ENCODE results near the gene CLEC11A.

Gene CLEC11A

GRCh38 chr19:50705422-50706019 is 17.6 kb upstream of the CLEC11A start:
- DNase-seq, result peak; percentile 82

- DNase-seq, result no peak
Observed at GRCh38 chr19:50706387-50706786, 16.8 kb upstream of the CLEC11A start.

DNA sequence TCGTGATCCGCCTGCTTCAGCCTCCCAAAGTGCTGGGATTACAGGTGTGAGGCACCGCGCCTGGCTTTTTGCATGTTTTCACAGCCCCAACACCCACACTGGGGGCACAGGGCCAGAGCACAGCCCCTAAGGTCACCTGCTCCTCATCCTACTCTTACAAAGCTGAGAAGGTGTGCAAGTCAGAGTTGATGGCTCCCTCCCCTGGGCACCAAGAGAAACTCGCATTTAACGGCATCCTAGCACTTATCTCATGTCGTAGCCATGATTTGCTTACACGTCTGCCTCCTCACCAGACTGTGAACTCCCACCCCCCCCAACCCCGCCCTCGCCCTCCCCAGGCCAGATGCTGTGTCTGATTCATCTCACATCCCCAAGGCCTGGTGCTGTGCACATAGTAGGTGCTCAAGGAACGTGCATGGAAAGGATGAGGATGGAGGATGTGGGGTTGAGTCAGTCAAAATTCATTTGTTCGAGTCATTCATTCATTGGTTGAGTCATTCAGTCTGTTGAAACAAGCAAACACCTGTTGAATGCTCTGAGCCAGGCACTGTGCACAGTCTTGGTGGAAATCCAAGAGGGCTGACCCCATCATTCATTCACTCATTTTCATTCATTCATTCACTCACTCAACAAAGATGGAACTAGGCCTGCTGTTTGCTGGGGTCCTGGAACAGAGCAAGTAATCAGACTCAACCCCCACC is 14.8 kb upstream of the CLEC11A start:
- no peak for DNase-seq

- DNase-seq, result no peak
Observed at GRCh38 chr19:50710094-50710493, 13.1 kb upstream of the CLEC11A start.

GRCh38 chr19:50710612-50711011 is 12.6 kb upstream of the CLEC11A start:
- no peak for DNase-seq

DNA sequence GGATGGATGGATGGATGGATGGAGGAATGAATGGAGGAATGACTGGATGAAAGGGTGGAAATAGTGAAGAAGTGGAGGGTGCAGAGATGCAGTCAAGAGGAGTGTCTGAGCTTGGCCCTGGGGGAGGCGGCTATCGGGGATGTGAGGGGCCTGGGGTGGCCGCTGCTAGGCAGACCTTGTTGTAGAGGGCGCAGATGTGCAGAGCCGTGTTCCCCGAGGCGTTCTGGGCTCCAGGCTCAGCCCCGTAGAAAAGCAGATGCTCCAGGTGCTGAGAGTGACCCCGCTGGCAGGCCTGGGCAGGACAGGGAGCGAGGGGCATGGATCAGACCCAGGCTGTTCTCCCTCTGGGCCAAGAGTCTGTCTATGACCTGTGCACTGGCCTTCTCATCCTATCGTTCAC is 12.0 kb upstream of the CLEC11A start:
- no peak for DNase-seq

DNA sequence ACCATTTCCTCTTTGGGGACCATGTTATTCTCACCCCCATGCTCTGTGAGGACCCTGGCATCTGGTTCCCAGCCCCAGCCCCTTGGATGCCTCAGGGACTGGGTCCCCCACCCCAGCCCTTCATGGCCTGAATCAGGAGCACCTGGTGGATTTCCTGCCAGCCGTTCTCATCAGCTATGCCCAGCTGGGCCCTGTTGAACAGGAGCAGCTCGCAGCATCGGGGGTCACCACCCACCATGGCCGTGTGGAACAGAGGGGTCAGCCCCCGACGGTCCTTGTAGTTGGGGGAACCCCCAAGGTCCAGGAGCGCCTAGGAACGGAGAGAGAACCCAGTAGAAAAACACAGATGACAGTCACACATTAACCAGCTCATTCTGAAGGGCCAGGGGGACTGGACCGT is 11.4 kb upstream of the CLEC11A start:
- no peak for DNase-seq

GRCh38 chr19:50712833-50713232 is 10.3 kb upstream of the CLEC11A start:
- no peak for DNase-seq

- no peak for DNase-seq
Observed at GRCh38 chr19:50713556-50714236, 9.5 kb upstream of the CLEC11A start.

DNA sequence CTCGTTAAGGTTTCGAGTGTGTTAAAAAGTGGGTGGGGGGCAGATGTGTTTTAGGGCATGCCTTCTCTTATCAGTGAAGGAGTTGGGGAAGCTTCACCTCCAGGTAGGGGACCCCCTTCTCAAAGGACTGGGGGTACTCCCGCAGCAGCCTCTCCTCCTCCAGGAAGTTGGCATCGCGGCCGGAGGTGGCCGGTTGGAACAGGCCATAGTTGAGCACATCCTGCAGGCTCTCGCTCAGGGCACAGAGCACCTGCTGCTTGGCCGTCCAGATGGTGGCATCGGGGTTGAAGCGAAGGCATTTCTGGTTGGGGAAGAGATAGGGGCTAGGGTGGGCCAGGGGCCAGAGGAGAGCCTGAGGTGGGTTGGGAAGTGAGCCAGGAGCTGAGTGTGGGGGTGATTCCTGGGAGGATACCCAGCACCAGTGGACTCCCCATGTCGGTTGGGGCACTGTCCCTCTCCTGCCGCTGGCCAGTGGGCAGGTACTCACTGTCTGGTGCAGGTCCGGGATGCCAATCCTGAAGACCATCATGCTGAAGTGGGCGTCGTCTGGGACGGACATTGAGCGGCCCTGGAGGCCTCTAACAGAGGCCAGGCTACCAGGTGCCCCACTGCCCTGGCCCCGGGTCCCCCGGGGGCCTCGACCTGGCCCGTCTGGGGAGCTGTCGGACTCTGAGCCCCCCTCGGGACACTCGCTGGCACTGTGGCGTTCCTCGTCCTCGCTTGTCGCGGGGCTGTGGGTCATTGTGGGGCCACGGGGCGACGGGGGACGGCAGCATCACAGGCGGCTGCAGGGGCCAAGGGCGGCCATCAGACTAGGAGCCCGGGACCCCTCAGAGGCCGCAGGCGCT is 6.8 kb upstream of the CLEC11A start:
- no peak for DNase-seq

GRCh38 chr19:50717026-50717723 is 6.0 kb upstream of the CLEC11A start:
- no peak for DNase-seq

DNA sequence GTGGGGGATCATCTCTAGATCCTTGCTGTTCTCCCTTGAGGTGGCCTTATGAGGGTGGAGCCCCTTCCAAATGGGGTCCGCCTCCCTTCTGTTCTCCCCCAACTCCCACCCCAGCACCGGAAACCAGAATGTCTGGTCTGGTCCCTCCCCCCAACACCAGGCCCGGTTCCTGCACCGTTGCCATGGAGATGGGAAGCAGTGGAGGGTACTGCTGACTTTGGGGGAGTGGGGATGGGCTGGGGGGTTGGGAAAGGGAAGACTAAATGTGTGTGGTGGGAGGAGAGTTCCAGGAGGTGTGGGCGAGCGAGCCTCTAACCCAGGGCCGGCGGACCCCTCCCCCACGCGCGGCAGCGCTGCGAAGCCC is 5.3 kb upstream of the CLEC11A start:
- DNase-seq, result no peak

GRCh38 chr19:50718255-50719118 is 4.7 kb upstream of the CLEC11A start:
- no peak for DNase-seq

GRCh38 chr19:50719119-50719435 is 4.1 kb upstream of the CLEC11A start:
- DNase-seq, result no peak

DNA sequence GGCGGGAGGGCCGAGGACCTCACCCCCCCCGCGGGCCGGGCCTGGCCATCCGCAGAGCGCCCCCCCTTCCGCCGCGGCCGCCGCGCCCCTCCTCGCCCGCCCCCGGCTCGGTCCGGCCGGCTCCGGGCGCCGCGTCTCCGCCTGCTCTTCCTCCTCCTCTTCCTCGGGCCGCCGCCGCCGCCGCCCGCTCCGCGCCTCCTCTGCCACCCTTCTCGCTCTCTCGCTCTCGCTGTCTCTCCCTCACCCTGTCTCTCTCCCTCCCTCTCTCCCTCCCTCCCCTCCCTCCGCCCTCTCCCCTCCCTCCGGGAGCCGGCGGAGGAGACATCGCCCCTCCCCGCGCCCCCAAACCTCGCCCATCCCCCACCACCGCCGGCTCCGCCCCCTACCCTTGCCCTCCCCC is 3.6 kb upstream of the CLEC11A start, which contains the start of gene SHANK1:
Gene SHANK1 (minus strand): TSS at position 237 of the 400 bp plus-strand sequence. CDS start 2,883 bp downstream, outside the sequence.
- DNase-seq, result peak; percentile 47

DNA sequence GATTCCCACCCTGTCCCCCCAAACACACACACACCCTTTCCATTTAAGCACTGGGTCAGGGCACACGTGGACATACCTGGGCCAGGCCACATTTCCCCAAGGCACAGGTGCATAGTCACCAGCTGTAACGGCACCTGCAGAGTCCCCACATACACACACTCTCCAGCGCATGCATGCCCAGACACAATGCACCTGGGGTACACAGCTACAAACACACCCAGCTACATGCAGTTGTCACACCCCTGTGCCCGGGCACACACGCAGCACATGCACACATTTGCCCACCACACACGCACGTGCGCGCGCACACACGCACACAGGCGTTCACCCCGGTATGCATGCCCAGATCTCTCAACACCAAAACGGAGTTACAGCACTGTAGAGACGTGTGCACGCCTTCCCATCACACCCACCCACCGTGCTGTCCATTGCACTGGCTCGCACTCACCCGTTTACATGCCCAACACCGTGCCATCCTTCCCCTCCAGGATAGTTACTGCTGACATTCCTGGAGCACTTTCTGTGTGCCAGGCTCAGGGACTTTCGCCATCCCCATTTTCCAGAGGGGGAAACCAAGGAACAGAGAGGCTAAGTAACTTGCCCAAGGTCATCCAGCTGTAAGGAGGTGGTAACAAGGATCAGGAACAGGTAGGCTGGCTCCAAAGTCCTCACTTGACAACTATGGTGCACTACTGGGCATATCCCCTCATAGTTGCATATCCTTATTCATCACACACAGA is 2.8 kb upstream of the CLEC11A start:
- no peak for DNase-seq

DNA sequence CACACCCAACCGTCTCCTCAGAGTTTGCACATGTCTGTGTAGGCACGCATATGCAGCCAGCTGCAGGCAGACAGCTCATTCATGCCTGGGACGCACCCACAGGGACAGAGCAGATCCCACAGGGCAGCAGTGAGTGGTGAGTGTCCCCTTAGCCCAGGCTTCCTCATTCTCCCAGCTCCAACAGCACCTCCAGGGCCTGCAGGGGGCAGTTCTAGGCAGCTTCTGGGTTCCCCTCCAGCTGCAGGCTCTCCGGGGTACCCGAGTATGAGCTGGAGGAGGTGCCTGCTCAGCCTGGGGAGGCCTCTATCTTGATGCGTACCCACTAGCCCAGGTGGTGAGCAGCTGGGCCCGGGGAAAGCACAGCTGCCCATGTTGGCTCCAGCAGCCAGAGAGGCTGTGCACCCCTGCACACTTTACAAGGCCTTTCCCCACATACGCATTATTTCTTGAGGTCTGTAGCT is 2.2 kb upstream of the CLEC11A start:
- peak; percentile 63 for DNase-seq

DNA sequence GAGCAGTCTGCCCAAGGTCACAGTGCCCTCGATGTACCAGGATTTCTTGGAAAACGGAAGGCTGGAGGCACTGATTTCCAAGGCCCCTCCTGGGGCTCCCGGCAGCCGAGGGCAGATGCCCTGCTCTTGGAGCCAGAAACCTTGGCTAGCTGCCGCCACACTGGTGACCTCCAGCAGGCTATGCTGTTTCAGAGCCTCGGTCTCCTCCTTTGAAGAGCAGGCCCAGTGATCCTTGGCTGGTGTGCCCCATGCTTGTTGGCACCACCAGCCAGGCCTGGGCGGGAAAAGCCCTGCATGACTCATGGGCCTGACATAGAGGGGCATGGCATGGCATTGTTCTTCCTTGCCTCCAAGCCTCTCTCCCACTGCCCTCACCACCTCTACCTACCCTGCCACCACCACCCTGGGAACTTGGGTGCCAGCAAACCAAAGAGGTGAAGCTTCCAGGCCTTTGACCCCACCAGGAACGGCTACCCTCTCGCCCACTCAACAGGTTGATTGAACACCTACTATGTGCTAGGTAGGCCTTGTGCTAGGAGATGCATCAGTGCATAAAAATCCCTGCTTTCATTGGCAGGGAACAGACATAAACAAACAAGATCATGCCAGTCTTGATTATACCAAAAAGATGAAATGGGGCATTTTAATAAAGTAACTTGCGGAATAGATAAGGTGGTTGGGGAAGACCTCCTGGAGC is 1.6 kb upstream of the CLEC11A start:
- DNase-seq, result no peak

- DNase-seq, result peak; percentile 62
Observed at GRCh38 chr19:50722201-50723013, 757 bp upstream of the CLEC11A start.
